Stimulated activated CD4-positive, alpha-beta T cell treated with anti-CD3 and anti-CD28 coated beads, TNF-alpha, amount 100 ng/mL, for 4 hours (primary cell): Measurements from ENCODE around the gene HLA-B.
A peak's percentile ranks its signal among the peaks of the same experiment; 100 is the strongest.

Experiments
- DNase-seq, 3 experiments: peaks; one replicate each; pipeline ENCODE4 v3.0.0-alpha.2; 2020; ENCODE audit warnings: low read depth in 3 of 3

HLA-B gene

GRCh38 chr6:31308050-31308844 lies 48.7 kb downstream of the HLA-B start:
- peak; percentile 47 to 61 (median 60) for DNase-seq

DNA sequence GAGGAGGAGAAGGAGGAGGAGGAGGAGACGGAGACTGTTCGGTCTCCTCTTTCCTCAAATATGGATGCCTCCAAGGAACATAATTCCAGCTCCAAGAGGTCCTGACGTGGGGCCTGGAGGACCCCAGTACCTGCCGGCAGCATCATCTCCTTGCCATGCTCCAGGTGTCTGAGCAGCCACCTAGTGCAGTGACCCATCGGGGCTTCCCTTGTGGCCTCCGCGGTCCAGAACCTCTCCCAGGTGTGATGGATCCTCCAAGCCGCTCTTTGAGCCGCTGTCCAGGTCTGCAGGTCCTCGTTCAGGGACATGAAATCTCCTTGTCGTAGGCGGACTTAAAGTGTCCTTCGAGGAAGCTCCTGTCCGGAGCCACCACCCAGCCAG lies 49.3 kb downstream of the HLA-B start:
- DNase-seq: no peak

DNA sequence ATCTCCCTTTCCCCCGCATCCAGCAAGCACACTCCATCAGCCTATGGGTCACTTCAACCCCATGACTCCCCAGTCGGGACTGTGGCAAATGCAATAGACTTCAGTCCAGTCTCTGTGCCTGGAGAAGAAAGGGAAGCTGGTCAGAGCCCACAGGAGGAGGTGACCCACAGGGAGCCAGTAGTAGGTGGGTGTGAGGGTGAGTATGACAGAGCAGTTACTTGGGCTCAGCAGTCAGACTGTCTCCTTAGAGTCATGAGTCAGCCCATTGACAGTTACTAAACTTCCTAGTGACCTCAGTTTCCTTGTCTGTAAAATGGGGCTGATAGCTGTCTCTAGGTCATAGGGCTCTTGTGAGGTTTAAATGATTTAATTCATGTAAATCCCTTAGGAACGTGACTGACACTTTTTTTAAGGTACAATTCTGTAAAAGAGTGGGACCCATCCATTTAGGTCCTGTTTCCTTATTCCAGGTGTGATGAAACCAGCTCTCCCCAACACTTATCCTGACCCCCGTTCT lies 51.2 kb downstream of the HLA-B start:
- no peak for DNase-seq

GRCh38 chr6:31304683-31305082 lies 52.3 kb downstream of the HLA-B start:
- no peak for DNase-seq
